ENCODE measurements around the gene RBM17. TPM values are rescaled to one million over a fixed set of nuclear protein-coding genes. Genes with fewer than 3 reads are reported as not detected.
A peak's percentile ranks its signal among the peaks of the same experiment; 100 is the strongest.
"Not testable (repeated sequence)": the region's sequence is repeated elsewhere in the genome, so short reads cannot be mapped to it uniquely, and the experiment has no call there.

RBM17 gene
- total RNA-seq, 1 donor from 2014 or later: 137 TPM

DNA sequence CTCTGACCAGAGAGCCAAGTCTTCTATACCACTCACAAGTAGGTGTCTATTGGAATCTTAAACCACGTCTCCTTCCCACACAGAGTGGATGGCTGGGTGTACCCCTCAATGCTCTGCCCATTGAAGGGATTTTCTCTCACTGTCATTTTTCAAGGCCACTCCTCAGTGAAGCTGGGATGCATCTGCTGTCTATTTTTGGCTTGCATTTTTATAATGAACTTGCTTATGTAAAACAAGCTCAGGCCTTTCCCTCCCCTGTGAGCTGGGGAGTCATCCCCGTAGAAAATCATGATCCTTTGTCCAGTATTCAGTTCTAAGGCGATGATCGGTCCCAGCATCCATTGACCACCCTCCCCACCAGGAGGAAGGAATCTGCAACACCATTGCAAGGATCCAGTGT, 9.8 kb upstream of the RBM17 start:
- DNase-seq (ENCODE audit: low spot score): no peak

DNA sequence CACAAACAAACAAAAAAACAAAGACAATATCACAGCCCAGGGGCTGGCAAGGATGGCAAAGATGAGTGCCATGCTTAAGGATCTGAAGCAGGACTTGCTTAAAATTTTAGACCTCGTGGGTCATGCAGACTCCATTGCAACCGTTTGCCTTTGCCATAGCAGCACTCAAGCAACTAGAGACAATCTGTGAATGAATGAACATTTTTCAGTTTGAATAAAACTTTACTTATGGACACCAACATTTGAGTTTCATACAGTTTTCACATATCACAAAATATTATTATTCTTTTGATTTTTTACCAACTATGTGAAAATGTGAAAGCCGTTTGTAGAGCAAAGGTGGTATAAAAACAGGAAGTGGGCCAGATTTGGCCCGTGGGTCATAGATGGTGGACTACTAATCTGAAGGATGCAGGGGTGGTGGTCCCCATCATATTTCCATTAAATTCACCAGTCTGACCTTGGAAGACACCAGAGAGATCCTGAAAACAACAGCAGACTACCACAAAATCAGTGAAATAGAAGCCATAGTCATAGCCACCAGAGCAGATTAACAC, 8.3 kb upstream of the RBM17 start:
- DNase-seq (ENCODE audit: low spot score): no peak

- no peak for DNase-seq (ENCODE audit: low spot score)
Measured at GRCh38 chr10:6082496-6083395, 6.1 kb upstream of the RBM17 start.

GRCh38 chr10:6083523-6084475, 5.0 kb upstream of the RBM17 start:
- DNase-seq (ENCODE audit: low spot score): no peak

DNA sequence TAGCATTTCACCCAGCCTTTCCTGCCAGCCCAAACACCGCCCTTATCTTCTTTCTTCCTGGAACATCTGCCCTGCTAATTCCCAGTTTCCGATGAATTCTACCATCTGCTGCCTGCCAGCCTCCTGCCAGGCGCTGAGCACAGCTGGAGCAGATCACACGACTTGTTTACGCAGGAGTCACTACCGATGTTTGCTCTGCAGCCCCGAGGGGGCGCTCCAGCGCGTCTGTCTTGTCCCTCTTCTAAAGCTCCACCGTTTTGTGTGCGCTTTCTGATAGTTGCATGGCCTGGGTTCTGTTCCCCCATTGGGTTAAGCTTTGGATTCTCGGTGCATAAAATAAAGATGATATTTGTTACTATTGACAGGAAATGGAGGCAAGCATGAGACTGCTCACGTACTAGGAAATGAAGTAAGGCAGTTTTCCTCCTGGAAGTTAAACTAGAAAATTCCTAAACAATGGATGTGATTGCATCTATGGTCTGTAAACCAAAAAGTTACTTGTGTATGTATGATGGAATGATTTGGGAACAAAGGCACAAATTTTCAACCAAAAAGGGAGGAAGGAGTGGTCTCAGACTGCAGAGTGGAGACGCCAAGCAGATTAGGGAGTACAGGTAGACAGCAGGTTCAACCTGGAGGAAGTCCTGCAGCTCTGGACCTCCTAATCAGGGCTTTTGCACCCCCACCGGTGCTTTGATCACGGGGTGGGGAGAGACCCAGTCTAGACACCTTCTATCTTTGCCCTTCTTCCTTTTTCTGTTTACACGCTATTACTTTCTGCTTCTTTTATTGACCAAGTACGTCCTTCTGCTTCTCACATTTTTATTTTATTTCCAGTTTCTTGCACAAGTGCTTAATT, 2.2 kb upstream of the RBM17 start:
- peak; percentile 94 for DNase-seq (ENCODE audit: low spot score)

GRCh38 chr10:6089334-6090219, 743 bp downstream of the RBM17 start:
- DNase-seq (ENCODE audit: low spot score): no peak

DNA sequence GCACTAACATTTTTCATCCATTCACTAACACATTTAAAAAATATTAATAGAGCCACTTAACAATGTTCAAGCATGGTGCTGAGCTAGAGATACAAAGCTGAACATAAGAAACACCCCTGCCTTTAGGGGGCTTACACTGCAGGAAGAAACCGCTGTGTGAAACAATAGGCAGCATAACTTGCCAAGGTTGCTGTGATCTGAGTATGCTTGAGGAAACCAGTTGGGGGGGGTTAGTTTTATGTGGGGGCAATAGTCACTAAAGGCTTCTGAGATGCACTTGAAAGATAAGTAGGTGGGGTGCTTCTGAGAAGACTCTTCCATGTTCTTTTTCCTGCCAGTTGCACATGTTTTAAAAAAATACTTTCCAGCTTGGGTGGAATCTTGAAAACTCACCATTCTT, 2.8 kb downstream of the RBM17 start:
- no peak for DNase-seq (ENCODE audit: low spot score)

DNA sequence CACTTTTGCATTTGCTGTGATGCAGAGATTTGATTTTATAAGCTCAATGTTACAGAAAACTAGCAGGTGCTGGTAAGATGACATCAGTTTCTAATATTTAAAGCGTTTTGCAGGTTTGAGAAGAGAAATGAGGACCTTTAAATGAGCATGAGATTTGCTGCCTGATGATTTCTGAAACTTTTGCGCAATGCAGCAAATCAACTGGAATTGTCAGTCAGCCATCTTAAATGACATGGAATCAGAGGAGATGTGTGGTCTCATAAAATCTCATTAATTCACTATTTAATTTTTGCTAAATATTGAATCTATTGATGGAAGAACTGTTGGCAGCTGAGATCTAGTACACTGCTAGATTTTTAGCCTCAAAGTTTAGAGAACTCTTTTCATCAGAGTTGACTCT, 3.9 kb downstream of the RBM17 start:
- DNase-seq (ENCODE audit: low spot score): no peak

GRCh38 chr10:6095810-6096570, 7.2 kb downstream of the RBM17 start:
- no peak for DNase-seq (ENCODE audit: low spot score)

DNA sequence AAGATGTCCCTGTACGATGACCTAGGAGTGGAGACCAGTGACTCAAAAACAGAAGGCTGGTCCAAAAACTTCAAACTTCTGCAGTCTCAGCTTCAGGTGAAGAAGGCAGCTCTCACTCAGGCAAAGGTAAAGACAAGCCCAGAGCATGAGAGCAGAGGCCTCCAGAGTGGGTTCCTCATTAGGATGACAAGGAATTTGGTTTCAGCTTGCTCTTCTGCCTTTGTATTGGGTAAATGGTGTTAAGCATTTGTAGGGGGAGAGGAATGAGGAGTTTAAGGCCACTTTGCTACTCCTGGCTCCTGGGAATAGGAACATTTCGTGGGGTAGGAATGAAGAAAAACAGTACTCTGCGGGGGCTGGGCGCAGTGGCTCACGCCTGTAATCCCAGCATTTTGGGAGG, 8.2 kb downstream of the RBM17 start:
- DNase-seq (ENCODE audit: low spot score): no peak

- DNase-seq (ENCODE audit: low spot score): no peak
Measured at GRCh38 chr10:6098156-6098555, 9.3 kb downstream of the RBM17 start.

GRCh38 chr10:6100370-6100769, 11.5 kb downstream of the RBM17 start:
- no peak for DNase-seq (ENCODE audit: low spot score)

DNA sequence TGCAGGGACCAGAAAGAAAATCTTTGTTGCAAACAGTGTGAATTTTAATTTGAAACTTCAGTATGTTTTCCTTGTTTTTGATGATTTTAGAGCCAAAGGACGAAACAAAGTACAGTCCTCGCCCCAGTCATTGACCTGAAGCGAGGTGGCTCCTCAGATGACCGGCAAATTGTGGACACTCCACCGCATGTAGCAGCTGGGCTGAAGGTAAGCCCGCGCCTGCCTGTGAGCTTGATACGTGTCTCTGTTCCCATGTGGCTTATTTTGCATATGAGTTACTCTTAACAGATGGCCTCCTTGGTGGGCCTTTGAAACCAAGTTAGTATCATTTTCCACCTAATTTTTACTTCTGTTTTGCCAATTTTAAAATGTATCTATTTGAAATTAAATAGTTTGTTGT, 12.3 kb downstream of the RBM17 start:
- no peak for DNase-seq (ENCODE audit: low spot score)

GRCh38 chr10:6102128-6102527, 13.3 kb downstream of the RBM17 start:
- DNase-seq (ENCODE audit: low spot score): no peak

DNA sequence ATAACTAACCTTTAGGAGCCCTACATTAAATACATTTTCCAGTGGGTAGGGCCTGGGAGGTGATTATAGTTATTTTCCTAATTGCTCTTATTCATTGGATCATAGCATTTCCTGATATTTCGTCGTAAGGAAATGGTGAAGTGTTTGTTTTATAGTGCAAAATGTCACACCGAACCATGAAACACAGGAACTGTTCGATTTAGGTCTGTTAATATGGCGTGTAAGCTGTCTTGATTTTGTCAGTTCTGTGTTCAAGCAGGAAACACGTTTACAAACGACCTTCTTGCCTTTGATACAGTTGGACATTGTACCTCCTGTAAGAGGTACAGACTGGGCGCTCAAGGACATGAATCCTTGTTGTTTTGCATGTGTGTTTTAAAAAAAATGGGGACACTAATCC, 14.8 kb downstream of the RBM17 start:
- DNase-seq (ENCODE audit: low spot score): no peak

- DNase-seq (ENCODE audit: low spot score): not testable (repeated sequence)
Measured at GRCh38 chr10:6107616-6108015, 18.8 kb downstream of the RBM17 start.

GRCh38 chr10:6108072-6108471, 19.2 kb downstream of the RBM17 start:
- no peak for DNase-seq (ENCODE audit: low spot score)

- DNase-seq (ENCODE audit: low spot score): no peak
Measured at GRCh38 chr10:6108631-6109443, 20.0 kb downstream of the RBM17 start.

All from mesenteric fat pad (tissue), 1 donor.